Ectodermal cell (in vitro differentiated cells): ENCODE measurements around the gene ENOX1.

ENCODE experiments used
- H3K27ac ChIP-seq: 2 replicates; pipeline ENCODE4 v1.7.0; 2013; ENCODE audit warnings: mild to moderate bottlenecking, low read depth, low read length; ENCODE audit not compliant: insufficient read depth, poor library complexity, severe bottlenecking
- H3K27me3 ChIP-seq: 2 replicates; pipeline ENCODE4 v1.7.0; 2013; ENCODE audit warnings: mild to moderate bottlenecking, low read length; ENCODE audit not compliant: insufficient read depth, control insufficient read depth, poor library complexity, severe bottlenecking
- H3K36me3 ChIP-seq: one replicate; pipeline ENCODE4 v1.7.0; 2013; ENCODE audit warnings: low read length; ENCODE audit not compliant: control insufficient read depth, insufficient read depth
- H3K4me1 ChIP-seq: one replicate; pipeline ENCODE4 v1.7.0; 2013; ENCODE audit warnings: low read length; ENCODE audit not compliant: control insufficient read depth, insufficient read depth
- H3K4me3 ChIP-seq: 2 replicates; pipeline ENCODE4 v1.7.0; 2013; ENCODE audit warnings: low read depth, low read length, control low read depth; ENCODE audit not compliant: insufficient read depth
- H3K9me3 ChIP-seq: 2 replicates; pipeline ENCODE4 v1.7.0; 2013; ENCODE audit warnings: mild to moderate bottlenecking, low read length, moderate library complexity; ENCODE audit not compliant: control insufficient read depth
- WGBS, 2 experiments: methylation state at CpG; one replicate each; pipeline ENCODE4 v1.1.7; 2013; ENCODE audit warnings: missing lambda C conversion rate in 2 of 2; 5-methylcytosine and 5-hydroxymethylcytosine counted together

ENOX1 gene

DNA sequence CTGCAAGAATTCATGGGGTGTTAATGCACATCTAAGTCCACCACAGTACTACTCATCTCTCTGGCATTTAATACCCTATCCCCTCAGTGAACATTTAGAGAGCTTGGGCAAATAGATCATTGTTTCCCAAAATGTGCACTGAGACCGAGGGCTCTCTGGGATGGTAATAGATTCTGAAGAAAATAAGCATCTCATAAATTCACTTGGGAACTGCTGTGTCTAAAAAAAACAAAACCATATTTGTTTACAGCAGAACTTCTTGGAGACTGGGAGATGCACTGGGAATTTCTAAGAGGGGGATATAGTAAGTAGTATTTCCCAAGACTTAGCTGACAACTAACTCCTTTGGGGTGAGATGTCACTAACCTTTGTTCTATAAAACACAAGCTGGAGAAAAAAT lies 58.4 kb downstream of the ENOX1 start:
- no peak overlapping the region for H3K27ac ChIP-seq
- WGBS, 2 experiments = 100% methylated on average over 1 of the region's 1 CpG; no CpG with 5 or more reads in 1 of the 2 experiments
- H3K27me3 ChIP-seq = no peaks in the 10 kb centered on the region

DNA sequence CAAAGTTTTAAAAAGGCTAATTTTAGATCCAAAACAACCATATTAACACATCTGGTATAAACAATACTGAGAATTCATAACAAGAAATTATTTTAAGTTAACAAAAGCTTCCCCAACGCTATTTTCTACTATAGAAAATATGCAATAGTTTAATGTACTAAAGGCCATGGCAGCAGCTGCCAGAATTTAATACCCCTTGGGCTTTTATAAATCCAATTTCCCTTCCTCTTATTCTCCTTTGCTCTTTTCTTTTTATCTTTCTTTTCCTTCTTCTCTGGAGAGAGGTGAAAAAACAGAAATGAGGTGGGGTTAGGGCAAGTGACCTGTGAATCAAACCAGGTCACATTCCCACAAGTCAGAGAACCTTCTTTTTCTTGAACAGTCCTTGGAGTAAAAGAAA lies 58.9 kb downstream of the ENOX1 start:
- Histone ChIP-seq H3K36me3 (no peaks in the 10 kb centered on the region), H3K27ac (no peak overlapping the region), H3K9me3 (no peaks in the 10 kb centered on the region), H3K4me1 (no peaks in the 10 kb centered on the region), H3K4me3 (no peak overlapping the region), H3K27me3 (no peaks in the 10 kb centered on the region)
- 82 to 100% methylated on average over 1 of the region's 1 CpG for WGBS, 2 experiments

More for the DNA sequence above, 58.4 kb downstream of the ENOX1 start:
- Histone ChIP-seq H3K9me3 (no peaks in the 10 kb centered on the region), H3K4me3 (no peak overlapping the region), H3K4me1 (no peaks in the 10 kb centered on the region), H3K36me3 (no peaks in the 10 kb centered on the region)

DNA sequence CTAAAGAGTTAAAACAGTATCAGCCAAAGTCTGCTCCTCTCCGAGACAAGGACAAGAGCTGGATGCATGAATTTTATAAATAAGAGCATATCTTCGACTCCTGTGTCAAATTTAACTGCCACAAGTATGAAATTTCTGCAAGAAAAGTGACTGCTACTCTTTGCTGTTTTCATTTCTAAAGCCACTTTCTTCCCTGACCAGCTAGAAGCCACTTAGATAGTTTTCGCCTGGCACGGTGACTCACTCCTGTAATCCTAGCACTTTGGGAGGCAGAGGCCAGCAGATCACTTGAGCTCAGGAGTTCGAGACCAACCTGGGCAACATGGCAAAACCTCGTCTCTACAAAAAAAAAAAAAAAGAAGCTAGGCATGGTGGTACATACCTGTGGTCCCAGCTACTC lies 61.3 kb downstream of the ENOX1 start:
- 86 to 92% methylated on average over 6 of the region's 6 CpGs for WGBS, 2 experiments
- H3K9me3 ChIP-seq = no peaks in the 10 kb centered on the region
- no peaks in the 10 kb centered on the region for H3K36me3 ChIP-seq
- no peak overlapping the region for H3K27ac ChIP-seq
- H3K4me1 ChIP-seq = no peaks in the 10 kb centered on the region
- no peaks in the 10 kb centered on the region for H3K27me3 ChIP-seq
- H3K4me3 ChIP-seq = no peak overlapping the region

DNA sequence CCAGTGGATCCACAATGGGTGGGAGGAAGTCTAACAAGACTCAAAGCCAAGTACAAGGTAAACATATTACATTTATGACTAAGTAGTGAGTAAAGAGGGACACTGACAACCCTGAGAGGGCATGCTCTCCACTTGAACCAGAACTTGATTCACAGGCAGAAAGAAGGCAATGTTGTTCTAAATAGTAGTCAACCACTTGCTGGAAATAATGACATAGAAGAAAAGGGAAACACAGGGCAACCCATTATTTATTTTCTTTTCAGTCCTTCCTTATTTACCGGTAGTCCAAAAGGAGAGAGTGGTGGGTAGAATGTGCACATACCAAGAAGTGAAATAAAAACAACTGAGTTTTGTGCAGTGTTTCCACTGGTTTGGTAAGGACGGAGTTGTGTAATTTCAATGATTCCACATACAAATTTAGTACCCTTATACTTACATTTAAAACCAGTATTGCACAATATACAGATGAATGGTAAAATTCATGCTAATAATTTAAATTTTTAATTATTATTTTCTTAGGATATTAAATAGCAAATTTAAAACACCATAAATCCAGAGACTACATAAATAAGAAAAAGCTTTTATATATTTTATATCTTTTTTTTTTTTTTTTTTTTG lies 65.9 kb downstream of the ENOX1 start:
- Histone ChIP-seq H3K4me1 (no peaks in the 10 kb centered on the region), H3K9me3 (no peaks in the 10 kb centered on the region), H3K4me3 (no peak overlapping the region), H3K27me3 (no peaks in the 10 kb centered on the region), H3K27ac (no peak overlapping the region), H3K36me3 (no peaks in the 10 kb centered on the region)
- no CpG with 5 or more reads among the region's 2 CpGs for WGBS, 2 experiments

DNA sequence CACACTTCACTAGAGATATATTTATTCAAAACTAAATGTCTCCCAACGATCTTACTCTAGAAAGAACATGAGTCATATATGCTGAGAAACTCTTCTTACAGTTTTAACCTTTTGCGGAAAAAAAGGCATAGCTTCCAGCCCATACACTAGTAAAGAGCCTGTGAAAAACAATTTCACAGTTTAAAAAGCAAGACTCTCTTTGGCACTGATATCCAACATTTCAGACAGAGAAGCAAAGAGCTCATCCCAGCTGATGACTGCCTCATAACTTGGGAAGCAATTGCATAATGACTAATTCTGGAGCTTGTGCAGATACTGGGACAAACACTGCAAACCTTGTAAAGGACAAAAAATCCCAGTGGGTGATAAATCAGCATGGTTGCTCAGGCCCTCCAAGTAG lies 88.0 kb downstream of the ENOX1 start:
- Histone ChIP-seq H3K36me3 (no peaks in the 10 kb centered on the region), H3K9me3 (no peaks in the 10 kb centered on the region), H3K4me1 (no peaks in the 10 kb centered on the region), H3K4me3 (no peak overlapping the region), H3K27ac (no peak overlapping the region), H3K27me3 (no peaks in the 10 kb centered on the region)
- WGBS, 2 experiments = 87 to 91% methylated on average over 2 of the region's 2 CpGs

DNA sequence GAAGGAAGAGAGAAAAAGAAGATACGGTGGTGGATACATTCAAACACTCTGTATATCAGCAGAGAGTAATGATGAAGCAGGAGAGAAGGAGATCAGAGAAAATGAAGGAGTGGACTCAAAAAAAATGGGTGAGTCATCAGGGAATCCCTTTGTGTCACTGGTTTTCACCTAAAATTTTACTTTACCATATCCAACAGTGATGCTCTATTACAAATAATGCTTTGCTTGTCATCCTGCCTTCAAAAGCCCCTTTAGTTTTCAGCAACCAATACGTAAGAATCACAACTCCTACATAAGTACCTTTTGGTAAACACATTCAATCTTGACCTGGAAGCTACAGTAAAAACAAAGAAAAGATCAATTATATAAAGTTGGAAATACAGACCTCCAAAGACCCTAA lies 88.8 kb downstream of the ENOX1 start:
- no peak overlapping the region for H3K4me3 ChIP-seq
- H3K9me3 ChIP-seq = no peaks in the 10 kb centered on the region
- WGBS, 2 experiments = 88 to 92% methylated on average over 2 of the region's 2 CpGs
- H3K4me1 ChIP-seq = no peaks in the 10 kb centered on the region
- H3K36me3 ChIP-seq = no peaks in the 10 kb centered on the region
- H3K27ac ChIP-seq = no peak overlapping the region
- no peaks in the 10 kb centered on the region for H3K27me3 ChIP-seq

DNA sequence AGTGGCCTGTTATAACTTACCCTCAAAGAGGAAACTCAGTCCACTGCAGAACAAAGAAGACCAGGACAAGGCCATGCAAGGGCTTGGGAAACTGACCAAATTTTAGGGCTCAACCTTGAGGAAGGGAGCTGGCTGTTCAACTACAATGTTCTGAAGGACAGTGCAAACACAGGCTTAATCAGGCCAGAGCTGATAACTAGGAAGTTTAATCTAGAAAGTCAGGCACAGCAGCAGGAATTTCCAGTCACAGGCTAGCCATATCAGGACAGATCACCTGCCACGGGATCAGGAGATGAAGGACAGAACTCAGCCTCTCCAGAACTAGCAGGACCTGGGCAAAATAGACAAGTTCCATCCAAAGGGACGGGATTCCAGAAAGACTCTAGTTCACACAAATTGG lies 89.4 kb downstream of the ENOX1 start:
- H3K4me1 ChIP-seq = no peaks in the 10 kb centered on the region
- H3K4me3 ChIP-seq = no peak overlapping the region
- WGBS, 2 experiments = 97% methylated on average over 2 of the region's 2 CpGs
- no peaks in the 10 kb centered on the region for H3K36me3 ChIP-seq
- no peaks in the 10 kb centered on the region for H3K9me3 ChIP-seq
- no peaks in the 10 kb centered on the region for H3K27me3 ChIP-seq
- no peak overlapping the region for H3K27ac ChIP-seq

DNA sequence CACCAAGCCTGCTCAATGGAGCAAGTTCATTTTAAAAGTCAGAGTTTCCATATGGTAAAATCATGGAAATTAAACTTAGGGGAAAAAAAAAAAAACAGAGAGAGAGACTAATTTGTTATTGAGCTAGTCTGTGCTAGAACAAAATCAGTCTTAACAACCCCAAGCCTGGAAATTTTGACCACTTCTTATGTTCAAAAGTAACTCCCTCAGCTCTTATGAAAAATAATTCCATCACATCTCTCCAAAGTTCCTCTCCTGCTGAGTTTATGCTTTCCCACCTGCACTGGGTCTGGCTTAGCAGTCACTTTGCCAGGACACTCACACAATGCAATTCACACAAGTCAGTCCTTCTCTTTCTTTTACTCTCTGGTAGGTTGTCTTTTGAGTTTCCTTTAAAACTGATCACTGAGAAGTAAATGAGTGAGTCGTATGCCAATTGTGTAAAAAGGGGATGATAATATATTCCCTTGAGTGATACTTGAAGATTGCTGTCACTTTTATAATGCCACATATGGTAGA lies 92.6 kb downstream of the ENOX1 start:
- Histone ChIP-seq H3K4me1 (no peaks in the 10 kb centered on the region), H3K36me3 (no peaks in the 10 kb centered on the region), H3K9me3 (no peaks in the 10 kb centered on the region), H3K4me3 (no peak overlapping the region), H3K27ac (no peak overlapping the region), H3K27me3 (no peaks in the 10 kb centered on the region)
- WGBS, 2 experiments = 64 to 65% methylated on average over 1 of the region's 1 CpG

DNA sequence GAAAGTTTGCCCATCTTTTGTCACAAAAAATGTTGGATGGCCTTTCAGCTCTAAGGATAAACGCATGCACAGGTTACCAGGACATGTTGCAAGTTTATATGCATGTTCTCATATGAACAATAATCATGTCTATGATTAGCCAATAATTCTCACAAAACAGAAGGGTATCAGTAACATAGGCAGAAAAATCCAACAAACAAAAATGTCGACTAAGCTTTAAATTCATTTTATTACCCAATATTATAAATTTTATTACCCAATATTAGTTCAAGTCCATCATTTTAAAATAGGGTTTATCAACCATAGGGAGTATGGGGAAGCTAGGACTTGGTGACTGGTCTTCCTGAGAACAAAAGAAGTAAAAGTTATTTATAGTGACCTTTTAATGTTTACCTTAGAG lies 93.1 kb downstream of the ENOX1 start:
- Histone ChIP-seq H3K27me3 (no peaks in the 10 kb centered on the region), H3K36me3 (no peaks in the 10 kb centered on the region), H3K27ac (no peak overlapping the region), H3K4me3 (no peak overlapping the region), H3K4me1 (no peaks in the 10 kb centered on the region), H3K9me3 (no peaks in the 10 kb centered on the region)
- whole genome bisulfite sequencing, 2 experiments = 60 to 94% methylated on average over 2 of the region's 2 CpGs

DNA sequence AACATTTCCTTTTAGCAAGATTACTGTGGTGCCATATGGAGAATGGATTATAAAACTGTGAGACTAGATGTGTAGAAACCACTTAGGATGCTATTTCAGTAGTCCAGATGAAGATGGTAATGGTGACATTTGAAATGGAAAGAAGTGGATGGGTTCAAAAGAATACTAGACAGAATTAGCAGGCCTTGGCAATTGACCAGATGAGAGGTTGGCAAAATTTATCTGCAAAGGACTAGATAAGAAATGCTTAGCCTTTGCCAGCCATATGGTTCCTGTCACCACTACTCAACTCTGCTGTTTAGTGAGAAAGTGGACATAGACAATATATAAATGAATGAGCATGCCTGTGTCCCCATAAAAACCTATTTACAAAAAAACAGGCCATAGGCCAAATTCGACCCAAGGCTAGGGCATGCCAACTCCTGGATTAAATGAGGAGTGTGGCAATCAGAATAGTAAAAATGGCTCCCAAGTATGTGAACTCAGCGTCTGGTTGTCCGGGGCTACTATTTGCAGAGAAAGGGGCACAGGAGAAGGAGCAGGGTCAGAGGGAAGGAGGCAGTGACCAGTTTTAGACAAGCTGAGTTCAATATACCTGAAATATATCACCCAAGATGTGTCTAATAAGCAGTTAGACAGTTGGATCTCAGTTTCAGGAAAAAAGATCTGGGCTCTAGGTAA lies 98.4 kb downstream of the ENOX1 start:
- H3K27me3 ChIP-seq = no peaks in the 10 kb centered on the region
- no peaks in the 10 kb centered on the region for H3K36me3 ChIP-seq
- H3K4me3 ChIP-seq = no peak overlapping the region
- H3K27ac ChIP-seq = no peak overlapping the region
- H3K9me3 ChIP-seq = no peaks in the 10 kb centered on the region
- no peaks in the 10 kb centered on the region for H3K4me1 ChIP-seq
- WGBS, 2 experiments = 95 to 99% methylated on average over 3 of the region's 3 CpGs
